NT2/D1 (cell line): Measurements from ENCODE around the gene GSG1L.

ENCODE experiments used
- SUZ12 ChIP-seq: IDR thresholded peaks from 2 replicates; pipeline ENCODE4 v1.6.1; 2011; ENCODE audit not compliant: insufficient read length, insufficient read depth; ENCODE audit errors: extremely low read depth
- YY1 ChIP-seq: IDR thresholded peaks from 2 replicates; pipeline ENCODE4 v1.6.1; 2011; ENCODE audit not compliant: insufficient read length, insufficient read depth
- ZNF274 ChIP-seq: IDR thresholded peaks from 2 replicates; pipeline ENCODE4 v1.6.1; 2011; ENCODE audit warnings: mild to moderate bottlenecking, low read depth, low read length

DNA sequence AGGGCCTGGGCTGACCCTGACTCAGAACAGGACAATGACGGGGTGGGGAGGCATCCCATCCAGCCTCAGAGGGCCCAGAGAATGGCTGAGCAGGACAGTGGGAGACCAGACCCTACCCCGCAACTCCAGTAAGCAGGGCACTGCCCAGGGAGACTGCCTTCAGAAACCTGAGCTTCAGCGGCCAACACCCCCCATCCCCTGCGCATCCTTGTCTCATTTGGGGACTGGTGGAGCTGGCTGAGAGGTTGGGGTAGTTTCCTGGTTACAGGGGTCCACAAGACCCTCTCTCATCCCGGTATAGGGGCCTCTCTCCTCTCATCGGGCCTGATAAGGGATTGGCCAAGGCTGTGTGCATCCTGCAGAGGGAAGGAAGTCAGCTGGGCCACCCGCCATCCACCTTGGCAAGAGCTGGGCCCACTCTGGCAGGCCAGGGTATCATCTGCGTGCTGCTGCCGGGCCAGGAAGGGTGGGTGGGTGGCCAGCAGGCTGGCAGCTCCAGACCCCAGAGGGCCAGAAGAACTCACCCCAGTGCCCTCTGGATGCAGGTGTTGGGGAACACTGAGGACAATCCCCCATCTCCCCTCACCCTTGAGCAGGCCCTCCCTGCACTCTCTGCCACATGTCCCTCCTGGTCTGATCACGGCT lies 284.5 kb downstream of the GSG1L start:
- no peak for TF ChIP-seq YY1
- no peak for TF ChIP-seq ZNF274
- TF ChIP-seq SUZ12: no peak
